ENCODE data around the gene NDUFS3.

GRCh38 chr11:47599902-47600301, 21.0 kb downstream of the NDUFS3 start:
- TF ChIP-seq CTCF (IDR thresholded peaks at IDR 0.05; ENCODE audit: low read depth, low read length) (no peak), POLR2A (IDR thresholded peaks at IDR 0.05; ENCODE audit: extremely low read depth, insufficient read length) (no peak), MAX (IDR thresholded peaks at IDR 0.05; ENCODE audit: low read depth, low read length) (no peak), MYC (IDR thresholded peaks at IDR 0.05; ENCODE audit: low read depth, low read length) (no peak)
